DMS53 treated with DMSO at 0.1 percent for 48 hours (cell line): ENCODE results near the gene FBXL2.

ENCODE experiments used
- DNase-seq: peaks from one replicate; lab custom pipeline; 2025; ENCODE audit not compliant: unreplicated experiment; lab: John Stamatoyannopoulos, UW

Gene FBXL2

GRCh38 chr3:33277193-33277882 lies at the start of gene FBXL2:
TSS of gene FBXL2 (plus strand) at chr3:33277442. CDS start at chr3:33277513, 71 bp downstream.
- DNase-seq, result peak; percentile 8

DNA sequence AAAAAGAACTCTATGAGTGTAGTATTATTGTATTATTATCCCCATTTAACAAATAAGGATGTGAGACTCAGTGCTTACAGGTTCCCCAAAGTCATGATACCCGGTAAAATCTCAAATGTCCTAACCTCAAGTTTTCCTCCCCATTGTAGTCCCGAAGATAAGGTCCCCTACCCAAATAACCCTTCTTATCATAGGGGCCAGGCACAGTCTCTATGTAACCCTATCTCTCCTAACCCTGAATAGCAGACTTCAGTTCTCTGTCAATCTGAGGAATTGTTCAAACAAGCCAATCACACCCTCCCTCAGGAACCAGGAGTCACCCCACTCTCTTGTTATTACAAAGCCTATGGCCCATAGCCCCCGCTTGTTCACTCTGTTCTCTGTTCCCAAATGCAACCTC lies 48.2 kb upstream of the FBXL2 start:
- DNase-seq, result no peak

DNA sequence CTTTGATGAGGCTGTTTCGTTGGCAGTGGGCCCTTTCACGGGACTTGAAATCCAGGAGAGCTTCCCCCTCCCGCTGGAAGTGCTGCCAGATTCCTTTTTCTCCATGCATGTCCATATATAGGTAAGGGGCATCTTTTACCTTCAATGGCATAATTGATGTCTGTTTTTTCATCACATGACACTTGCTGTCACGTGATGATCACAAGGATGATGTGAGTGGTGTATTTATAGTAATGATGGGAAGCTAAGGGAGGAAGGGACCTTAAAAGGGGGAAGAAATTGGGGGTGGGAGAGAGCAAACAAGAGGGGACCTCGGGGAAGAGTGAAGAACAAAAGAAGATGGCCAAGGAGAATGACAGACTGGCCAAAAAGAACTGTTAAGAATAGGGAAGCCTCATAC lies 47.3 kb upstream of the FBXL2 start:
- no peak for DNase-seq

DNA sequence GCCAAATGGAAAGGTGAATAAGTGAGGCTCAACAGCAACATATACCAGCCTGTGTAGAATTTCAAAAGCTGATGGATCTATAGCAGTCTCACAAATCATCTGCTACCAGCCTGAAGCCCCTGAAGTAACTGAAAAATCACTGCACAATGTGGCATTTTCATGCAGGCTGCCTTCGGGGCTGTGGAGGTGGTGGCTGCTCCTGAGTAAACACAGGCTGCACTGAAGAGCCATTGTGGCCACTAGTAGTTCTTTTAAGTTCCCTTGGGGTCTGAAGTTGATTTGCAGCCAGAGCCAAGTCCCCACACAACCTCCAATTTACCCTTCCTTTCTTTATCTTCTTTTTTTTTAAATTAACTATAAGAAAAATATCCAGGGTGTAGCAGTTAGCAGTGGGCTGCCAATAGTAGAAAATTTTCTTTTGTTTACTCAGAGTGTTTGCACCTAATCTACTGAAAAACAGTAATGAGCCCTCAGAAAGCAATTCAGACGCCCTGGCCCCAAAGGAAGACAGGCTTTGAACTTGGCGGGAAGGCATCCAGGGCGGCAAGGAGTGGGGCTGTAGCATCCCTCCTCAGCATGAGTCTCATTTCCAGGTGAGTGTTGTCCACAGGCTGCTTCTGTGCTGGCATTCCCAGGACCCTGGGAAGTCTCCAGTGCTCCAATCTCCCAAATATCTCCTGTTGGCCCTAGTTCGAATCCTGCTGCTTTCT lies 45.3 kb upstream of the FBXL2 start:
- no peak for DNase-seq

DNA sequence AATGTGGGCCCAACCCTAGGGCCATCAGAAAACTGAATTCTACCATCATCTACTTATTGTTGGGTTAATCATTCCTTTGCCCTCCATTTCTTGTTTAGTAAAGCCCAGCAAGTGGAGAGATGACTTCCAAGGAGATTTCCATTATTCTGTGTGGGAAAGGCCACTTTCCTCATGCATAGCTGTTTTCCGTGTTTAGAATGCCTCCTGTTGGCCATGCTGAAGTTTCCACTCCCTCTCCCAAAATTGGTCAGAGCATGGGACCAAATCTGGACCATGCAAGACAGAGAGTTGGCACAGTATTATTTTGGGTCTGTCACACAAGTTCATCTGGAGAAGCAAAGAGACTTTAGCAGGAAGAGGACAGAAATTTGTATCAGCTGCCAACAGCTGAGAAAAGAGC lies 43.4 kb upstream of the FBXL2 start:
- no peak for DNase-seq

DNA sequence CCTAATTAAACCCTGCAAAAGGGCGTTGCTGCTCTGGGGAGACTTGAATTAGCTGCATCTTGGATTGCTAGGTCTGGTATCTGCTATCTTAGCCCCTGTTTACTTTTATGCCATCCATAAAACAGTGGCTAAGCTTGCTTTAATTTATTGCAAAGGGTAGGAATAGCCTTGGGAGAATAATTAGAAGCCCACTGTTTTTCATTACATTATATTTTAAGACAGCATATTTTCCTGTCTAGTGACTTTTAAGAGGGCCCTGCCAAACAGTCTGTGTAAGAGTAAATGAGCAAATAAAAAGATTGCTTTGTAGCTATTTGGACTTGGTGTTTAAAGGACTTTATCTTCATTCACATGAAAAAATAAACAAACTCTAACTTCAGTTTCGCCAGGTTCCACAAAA lies 41.2 kb upstream of the FBXL2 start:
- no peak for DNase-seq

DNA sequence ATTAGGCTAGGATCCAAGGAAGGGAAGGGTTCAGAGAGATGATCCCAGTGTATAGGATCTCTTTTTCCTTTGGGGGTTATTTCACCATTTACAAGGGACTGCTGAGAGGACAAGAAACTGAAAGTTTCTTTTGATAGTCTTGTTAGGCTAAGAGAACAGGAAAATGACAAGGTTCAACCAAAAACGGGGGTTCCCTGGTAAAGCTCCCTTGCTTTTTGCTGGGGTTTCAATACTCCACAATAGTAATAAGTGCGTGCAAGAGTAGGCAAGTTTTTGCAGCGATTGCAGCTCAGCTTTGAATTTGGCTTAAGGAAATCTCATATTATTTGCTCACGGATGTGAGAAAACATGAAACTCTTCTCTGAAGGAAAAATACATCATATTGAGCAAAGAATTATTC lies 39.8 kb upstream of the FBXL2 start:
- DNase-seq, result no peak

DNA sequence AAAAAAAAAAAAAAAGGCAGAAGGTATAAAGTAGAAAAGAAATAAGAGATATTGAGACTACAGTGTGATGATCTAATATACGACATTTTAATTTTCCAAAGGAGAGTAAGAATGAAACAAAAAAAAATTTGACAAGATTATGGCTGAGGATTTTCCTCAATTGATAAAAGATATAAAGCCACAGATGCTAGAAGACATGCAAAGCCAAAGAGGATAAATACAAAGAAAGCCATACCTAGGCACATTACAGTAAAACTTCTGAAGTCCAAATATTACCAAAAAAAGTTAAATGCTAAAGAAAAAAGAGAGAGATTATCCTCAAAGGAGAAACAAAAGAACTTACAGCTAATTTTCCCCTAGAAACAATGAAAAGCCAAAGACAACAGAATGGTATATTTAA lies 38.3 kb upstream of the FBXL2 start:
- no peak for DNase-seq

DNA sequence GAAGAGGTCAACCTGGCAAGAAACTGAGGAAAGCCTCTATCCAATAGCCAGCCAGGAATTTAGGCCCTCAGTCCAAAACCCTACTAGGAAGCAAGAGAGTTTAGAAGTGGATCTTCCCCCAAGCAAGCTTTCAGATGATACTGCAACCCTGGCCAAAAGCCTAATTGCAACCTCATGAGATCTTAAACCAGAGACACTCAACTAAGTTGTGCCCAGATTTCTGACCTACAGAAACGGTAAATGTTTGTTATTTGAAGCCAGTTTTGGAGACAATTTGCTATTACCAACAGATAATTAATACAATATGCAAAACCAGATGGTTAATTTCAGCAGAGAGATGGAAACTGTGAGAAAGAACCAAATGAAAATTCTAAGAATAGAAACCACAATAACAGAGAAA lies 37.0 kb upstream of the FBXL2 start:
- DNase-seq, result no peak

DNA sequence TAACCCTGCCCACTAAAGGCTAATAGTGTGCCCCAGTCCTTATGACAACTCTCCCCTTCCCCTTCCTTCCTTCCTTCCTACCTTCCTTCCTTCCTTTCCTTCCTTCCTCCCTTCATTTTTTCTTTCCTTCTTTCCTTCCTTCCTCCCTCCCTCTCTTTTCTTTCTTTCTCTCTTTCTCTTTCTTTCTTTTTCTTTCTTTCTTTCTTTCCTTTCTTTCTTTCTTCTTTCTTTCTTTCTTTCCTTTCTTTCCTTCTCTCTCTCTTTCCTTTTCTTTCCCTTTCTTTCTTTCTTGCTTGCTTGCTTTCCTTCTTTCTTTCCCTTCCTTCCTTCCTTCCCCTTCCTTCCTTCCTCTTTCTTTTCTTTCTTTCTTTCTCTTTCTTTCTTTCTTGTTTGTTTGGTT lies 30.5 kb upstream of the FBXL2 start:
- DNase-seq, result no peak

DNA sequence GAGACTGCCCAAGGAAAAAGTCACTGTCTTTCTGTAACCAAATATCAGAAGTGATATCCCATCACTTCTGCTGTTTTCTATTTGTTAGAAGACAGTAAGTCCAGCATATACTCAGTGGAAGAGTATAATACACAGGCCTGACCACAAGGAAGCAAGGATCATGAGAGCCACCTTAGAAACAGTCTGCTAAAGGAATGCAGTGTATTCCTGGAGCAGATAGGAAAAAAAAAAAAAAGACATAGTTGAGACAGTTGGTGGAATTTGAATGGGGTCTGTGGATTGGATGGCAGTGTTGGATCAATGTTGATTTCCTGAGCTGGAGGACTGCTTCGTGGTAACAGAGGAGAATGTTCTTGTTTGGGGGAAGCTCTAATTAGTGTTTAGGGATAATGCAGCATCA lies 26.5 kb upstream of the FBXL2 start:
- DNase-seq, result no peak

GRCh38 chr3:33256249-33256648 lies 21.0 kb upstream of the FBXL2 start:
- DNase-seq, result no peak

DNA sequence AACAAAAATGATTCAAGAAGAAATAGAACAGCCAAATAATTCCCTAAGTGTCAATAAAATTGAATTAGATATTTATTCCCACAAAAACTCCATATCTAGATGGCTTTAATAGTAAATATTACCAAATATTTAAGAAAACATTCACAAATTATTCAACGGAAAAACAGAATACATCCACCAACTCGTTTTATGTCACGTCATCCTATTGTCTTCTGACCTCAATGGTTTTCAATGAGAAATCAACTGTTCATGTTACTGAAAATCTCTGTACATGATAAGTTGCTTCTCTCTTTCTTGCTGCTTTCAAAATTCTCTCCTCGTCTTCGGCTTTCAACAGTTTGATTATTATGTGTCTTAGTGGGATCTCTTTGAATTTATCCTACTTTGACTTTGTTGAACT lies 17.1 kb upstream of the FBXL2 start:
- no peak for DNase-seq

GRCh38 chr3:33269385-33269784 lies 7.9 kb upstream of the FBXL2 start:
- no peak for DNase-seq

DNA sequence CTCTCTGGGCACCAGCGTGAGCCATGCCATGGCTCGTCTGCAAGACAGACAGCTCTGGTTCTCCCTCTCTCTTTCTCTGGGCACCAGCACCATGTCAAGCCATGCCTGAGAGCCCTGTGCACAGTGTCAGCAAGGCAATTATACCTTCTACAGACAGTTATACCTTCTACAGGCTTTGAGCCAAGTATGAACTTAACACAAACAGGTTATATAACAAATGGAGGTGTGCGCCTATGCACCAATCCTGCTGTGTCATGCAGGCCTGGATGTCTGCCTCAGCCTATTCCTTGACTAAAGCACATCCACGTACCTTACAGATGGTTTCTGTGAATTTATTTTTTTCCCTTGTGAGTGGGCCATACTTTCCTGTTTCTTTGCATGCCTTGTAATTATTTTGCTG lies 5.9 kb upstream of the FBXL2 start:
- DNase-seq, result no peak

DNA sequence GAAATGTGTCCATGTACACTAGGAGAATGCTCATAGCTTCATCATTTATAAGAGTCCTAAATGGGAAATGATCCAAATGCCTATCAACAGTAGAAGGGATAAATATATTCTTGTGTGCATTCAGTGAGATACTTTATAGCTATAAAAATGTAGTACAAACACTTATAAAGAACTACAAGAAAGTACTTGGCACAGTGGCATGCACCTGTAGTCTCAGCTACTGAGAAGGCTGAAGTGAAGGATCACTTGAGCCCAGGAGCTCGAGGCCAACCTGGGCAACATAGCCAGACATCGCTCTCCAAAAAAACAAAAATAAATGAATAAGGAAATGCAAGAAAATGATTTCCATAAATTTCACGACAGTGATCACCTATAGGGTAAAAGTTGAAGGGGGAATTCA lies 3.6 kb upstream of the FBXL2 start:
- no peak for DNase-seq

GRCh38 chr3:33278163-33278562 lies 921 bp downstream of the FBXL2 start:
- no peak for DNase-seq

DNA sequence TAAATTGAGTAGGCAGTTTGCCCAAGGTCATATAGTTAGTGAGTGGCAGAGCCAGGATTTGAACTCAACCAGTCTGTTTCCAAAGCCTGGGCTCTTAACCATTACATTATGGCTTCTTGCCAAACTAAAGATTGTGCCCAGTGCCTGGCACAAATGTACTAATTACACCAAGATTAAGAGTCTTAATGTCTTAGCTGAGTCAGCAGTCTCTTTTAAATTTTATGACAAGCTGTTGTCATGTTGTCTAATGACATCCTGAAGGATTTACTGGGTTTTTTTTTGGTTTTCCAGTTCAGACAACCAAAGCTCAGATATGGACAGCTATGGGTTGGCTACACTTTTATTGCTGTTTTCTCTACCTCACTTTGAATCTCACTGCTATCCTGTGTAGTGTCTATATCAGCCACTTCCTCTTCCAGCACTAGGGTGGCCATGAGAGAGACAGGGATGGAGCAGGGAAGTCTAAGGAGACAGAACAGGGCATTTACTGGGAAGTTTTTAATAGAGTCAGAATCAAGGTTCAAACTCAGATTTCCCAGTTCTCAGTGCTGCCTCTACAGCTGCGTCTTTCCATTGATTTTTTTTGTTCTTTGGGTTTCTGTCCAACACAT lies 10.5 kb downstream of the FBXL2 start:
- no peak for DNase-seq

GRCh38 chr3:33299395-33300081 lies 22.3 kb downstream of the FBXL2 start:
- no peak for DNase-seq

- DNase-seq, result no peak
These were observed 35.1 kb downstream of the FBXL2 start for GRCh38 chr3:33312361-33312760.

DNA sequence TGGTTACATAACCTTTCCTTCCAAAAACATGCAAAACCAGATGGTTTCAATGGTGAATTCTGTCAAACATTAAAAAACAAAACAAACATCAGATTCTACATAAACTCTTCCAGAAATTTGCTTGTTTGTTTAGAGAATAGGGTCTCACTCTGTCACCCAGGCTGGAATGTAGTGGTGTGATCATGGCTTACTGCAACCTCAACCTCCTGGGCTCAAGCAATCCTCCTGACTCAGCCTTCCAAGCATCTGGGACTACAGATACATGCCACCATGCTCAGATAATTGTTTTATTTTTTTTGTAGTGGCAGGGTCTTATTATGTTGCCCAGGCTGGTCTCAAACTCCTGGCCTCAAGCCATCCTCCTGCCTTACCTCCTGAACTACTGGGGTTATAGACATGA lies 36.1 kb downstream of the FBXL2 start:
- no peak for DNase-seq

- no peak for DNase-seq
These were observed 37.8 kb downstream of the FBXL2 start for GRCh38 chr3:33314993-33315392.
